Frontal cortex (tissue), 4 donors: Measurements from ENCODE around the gene RTN4IP1. TPM values are rescaled to one million over a fixed set of nuclear protein-coding genes. Genes with fewer than 3 reads are reported as not detected.

Source experiments
- DNase-seq, 2 donors: peaks; one replicate each; pipeline ENCODE4 v3.0.0; 2012; ENCODE audit warnings: low spot score in 2 of 2
- FAIRE-seq: peaks from 2 replicates; lab custom pipeline; 2012; peaks lifted over from hg19 to GRCh38; lab: Jason Lieb, UNC
- total RNA-seq: library from RNA; depleted of rRNA; stranded (reverse); fragments of >200 nt; gene quantifications from one replicate; pipeline ENCODE4 v1.2.3, GENCODE V29; 2014
- donor health status: control.
- donor health status: control.
- donor health status: control.

Gene RTN4IP1
- 11.4 TPM for total RNA-seq

- FAIRE-seq, result no peak
- peak; percentile 67 to 83 for DNase-seq
These were observed at the start of gene RTN4IP1, which contains the start of gene QRSL1 for GRCh38 chr6:106629103-106629858. RTN4IP1 (minus strand) TSS chr6:106629498; CDS start chr6:106629021, 477 bp downstream. QRSL1 (plus strand) TSS chr6:106629578; CDS start chr6:106629682, 104 bp downstream.

DNA sequence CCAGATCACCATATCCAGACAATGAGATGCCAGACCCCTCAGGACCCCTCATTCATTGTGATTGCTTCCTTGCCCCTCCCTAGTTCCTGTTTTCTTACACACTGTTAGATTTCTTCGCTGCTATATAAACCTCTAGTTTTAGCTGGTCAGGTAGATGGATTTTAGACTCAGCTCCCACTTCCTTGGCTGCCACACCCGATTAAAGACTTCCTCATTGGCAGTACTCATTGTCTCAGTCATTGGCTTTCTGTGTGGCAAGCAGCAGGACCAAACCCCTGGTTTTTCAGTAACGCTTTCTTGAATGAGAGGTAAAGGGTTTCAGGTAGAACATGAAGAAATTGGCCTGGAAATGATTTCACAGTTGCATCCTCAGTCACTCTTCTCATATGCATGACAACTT, 48.0 kb upstream of the RTN4IP1 start:
- no peak for DNase-seq
- no peak for FAIRE-seq

DNA sequence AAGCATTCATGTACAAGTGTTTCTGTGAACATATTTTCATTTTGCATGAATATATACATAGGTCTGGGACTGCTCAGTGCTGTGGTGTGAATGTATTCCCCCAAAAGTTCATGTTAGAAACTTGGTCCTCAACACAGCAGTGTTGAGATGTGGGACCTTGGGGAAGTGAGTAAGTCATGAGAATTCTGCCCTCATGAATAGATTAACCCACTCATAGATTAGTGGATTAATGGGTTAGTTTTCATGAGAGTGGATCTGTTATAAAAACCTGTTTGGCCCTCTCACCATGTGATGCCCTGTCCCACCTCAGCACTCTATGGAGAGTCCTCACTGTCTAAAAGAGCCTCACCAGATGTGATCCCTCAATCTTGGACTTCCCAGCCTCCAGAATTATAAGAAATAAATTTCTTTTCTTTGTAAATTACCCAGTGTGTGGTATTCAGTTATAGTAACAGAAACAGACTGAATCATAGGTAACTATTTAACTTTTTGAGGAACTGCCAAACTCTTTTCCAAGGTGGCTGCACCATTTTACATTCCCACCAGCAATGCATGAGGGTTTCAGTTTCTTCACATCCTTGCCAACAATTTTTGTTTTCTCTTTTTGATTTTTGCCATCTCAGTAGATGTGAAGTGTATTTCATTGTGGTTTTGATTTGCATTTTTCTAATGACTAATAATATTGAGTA, 45.4 kb upstream of the RTN4IP1 start:
- FAIRE-seq, result no peak

DNA sequence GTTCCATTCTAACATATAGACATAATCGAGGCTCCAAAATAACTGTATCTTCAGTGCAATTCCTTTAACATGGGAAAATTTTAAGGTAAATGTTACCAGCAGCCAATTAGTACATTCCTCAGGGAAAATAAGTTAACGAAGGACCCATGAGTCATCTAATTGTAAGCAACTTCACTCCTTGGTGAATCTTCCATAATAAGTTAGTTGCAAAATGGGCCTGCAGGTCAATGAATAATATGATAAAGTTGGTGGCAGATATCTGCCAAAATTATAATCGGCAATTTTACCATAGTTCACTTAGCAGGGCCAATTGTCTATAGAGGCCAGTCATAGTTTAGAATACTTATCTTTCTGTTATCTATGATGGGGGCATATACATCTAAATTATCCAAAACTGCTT, 42.4 kb upstream of the RTN4IP1 start:
- FAIRE-seq (no peak), DNase-seq (no peak)

More for the DNA sequence above, 45.4 kb upstream of the RTN4IP1 start:
- DNase-seq, result no peak

DNA sequence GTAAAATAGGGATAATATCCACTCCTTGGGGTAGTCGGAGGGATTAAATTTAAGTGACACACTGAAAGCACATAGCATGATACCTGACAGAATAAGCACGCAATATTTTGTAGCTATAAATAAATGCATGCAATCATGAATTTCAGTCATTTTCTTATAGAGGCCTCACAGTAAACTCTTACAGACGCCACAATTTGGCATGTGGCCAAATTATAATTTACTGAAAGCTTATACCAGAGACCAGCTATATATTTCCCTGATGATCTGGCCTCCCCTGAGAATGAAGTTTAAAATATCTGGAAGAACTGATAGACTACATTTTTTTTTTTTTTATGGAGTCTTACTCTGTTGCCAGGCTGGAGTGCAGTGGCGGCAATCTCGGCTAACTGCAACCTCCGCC, 40.9 kb upstream of the RTN4IP1 start:
- FAIRE-seq (no peak), DNase-seq (no peak)

GRCh38 chr6:106667022-106667402, 37.7 kb upstream of the RTN4IP1 start:
- DNase-seq (no peak), FAIRE-seq (no peak)

DNA sequence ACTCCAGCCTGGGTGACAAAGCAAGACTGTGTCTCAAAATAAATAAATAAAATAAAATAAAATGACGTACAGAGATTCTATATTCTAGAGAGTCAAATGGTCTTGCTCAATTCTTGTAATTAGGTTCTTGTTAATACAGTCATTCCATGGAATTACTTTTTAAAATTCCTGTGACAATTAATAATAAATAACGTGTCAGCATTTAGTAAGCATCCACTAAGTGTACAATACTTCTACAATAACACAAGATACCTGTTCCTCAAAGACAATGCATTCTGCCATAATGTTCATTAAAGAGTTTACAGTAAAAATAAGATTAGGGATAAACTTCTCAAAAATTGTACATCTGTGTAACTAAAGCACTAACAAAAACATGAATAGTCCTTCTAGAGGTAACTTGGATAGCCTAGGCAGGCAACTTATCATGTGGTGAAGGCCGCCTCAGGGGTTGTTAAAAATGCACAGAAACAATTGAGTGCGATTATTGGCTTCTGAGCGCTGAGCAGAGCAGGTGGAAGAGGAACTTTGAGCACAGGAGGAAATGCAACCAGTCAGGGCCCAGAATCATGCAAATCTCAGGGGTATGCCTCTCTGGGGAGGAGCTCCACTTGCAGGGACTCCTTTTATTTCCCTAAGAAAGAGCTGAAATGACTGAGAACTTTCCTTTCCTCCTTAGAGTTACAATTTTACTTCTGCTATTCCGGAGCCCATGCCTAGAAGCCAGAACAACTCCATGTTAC, 37.2 kb upstream of the RTN4IP1 start:
- DNase-seq (no peak), FAIRE-seq (no peak)

- DNase-seq (no peak), FAIRE-seq (no peak)
These were observed 33.2 kb upstream of the RTN4IP1 start for GRCh38 chr6:106662458-106662857.

DNA sequence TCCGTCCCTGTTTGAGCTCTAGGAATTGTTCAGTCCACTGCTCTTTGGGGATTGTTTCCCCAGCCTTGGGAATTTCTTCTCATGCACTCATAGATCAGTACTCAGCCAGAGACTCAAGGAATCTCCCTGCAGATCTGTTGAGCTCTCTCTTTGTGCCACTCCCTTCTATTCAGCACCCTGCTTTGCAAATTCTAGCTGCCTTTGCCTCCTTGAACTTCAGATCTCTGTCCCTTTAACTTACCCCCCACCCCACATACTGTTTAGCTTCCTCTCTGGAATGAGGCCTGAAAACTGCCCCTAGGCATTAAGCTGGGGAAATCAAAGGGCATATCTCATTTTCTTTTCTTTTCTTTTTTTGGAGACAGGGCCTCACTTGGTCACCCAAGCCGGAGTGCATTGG, 30.6 kb upstream of the RTN4IP1 start:
- FAIRE-seq, result no peak
- no peak for DNase-seq

GRCh38 chr6:106658469-106658868, 29.2 kb upstream of the RTN4IP1 start:
- FAIRE-seq (no peak), DNase-seq (no peak)

DNA sequence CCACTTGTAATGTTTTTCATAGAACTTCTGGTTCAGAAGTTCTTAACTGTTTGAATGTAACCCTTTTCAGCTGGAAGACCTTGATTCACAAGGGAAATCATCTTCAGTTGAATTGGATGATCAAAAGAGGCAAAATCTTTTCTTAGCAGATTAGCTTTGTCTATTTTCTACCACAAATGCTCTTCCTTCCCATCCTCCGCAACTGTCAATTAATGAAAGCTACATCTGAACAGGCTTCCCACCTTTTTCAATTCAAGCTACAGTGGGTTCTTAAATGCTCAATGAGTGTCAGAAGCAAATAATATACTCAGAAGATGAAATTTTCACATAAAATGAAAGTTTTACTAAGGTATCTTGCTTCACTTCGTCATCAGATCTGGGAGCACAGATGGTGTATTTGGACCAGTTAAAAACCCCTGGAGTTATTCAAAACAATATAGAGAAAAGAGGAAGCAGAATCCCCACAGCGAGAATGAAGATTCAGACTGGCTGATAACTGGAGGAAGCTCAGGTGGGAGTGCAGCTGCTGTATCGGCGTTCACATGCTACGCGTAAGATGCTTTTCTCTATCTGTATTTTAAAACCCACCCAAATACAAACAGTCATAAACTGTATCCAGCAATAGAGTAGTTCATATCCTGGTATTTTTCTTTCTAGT, 19.5 kb upstream of the RTN4IP1 start:
- FAIRE-seq, result no peak

GRCh38 chr6:106643061-106643460, 13.8 kb upstream of the RTN4IP1 start:
- no peak for DNase-seq
- no peak for FAIRE-seq

More for the DNA sequence above, 19.5 kb upstream of the RTN4IP1 start:
- no peak for DNase-seq

- FAIRE-seq (no peak), DNase-seq (no peak)
These were observed 13.2 kb upstream of the RTN4IP1 start for GRCh38 chr6:106642476-106642875.

DNA sequence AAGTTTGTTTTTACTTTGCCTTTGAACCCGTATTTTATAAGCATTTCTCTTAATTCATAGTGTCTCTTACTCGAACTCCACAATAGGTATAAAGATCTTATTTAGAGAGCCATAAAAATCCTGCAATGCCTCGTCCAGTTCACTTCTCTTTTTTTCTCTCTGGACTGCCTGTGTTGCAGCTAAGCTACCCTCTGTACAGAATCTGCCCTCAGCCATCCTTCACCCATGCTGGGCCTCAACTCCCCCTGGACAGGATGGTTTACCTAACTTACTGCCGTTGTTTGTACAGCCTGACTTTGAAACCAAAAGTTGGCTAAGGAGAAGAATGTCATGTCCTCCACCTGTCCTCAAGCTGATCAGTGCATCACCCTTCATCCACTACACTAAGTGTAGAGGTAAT, 10.5 kb upstream of the RTN4IP1 start:
- DNase-seq, result no peak
- no peak for FAIRE-seq

- DNase-seq, result no peak
- no peak for FAIRE-seq
These were observed 8.5 kb upstream of the RTN4IP1 start for GRCh38 chr6:106637717-106638341.

DNA sequence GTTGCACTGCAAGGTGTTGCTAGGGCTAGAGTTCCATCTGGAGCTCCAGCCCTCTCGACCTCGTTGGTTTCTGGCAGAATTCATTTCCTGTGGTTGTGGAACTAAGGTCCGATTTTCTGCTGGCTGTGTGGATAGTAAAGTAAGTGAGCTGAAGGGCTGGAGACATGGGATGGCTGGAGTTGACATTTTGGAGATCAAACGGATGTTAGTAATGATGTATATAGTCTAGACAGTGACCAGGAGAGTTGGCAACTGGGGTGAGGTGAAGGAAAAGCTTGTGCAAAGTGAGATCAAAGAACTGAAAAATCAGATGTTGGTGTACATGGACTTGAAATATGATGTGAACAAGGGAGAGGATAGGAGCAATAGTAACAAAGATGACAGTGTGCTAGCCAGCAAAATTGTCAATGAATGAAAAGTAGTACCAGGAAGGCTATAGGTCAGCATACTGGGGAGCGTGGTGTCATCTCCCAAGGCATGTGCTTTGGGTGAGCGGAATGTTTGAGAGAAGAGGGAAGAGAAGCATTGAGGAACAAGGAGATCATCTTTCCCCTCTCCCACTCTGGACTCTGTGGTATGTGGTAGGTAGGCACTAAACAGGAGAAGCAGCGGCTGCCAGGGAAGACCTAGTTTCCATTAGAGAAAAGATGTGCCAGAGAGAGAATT, 7.9 kb upstream of the RTN4IP1 start:
- FAIRE-seq, result no peak
- no peak for DNase-seq

DNA sequence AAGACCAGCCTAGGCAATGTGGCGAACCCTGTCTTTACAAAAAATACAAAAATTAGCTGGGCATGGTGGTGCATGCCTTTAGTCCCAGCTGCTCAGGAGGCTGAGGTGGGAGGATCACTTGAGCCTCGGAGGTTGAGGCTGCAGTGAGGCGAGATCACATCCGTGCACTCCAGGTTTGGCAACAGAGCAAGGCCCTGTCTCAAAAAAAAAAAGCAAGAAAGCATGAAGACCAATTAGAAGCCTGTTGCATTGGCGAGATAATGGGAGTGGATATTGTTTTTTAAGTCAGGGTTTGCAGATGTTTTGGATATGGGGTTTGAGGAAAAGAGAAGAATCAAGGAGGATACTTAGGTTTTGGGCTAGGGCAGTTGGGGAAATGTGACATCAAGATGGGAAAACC, 5.3 kb upstream of the RTN4IP1 start:
- no peak for DNase-seq
- FAIRE-seq, result no peak

DNA sequence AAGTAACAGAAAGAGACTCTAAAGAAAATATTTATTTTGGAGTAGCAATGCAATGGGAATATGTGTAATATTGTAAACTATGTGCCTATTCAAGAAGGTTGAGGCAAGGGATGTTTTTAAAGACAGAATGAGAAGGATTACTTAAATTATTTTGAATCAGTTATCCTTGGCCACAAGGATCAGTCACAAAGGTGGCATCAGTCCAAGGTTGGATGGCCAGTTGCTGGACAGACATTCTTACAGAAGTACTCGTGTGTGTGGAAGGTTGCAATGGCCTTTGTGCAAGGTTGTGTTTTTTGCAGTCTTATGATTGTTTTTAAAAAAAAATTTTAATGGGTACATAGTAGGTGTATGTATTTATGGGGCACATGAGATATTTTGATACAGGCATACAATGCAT, 2.0 kb upstream of the RTN4IP1 start:
- FAIRE-seq (no peak), DNase-seq (no peak)

- FAIRE-seq, result no peak
These were observed 1.1 kb upstream of the RTN4IP1 start for GRCh38 chr6:106630366-106630765.

More at GRCh38 chr6:106630366-106630765, 1.1 kb upstream of the RTN4IP1 start:
- no peak for DNase-seq
